Melanocyte of skin (primary cell): ENCODE data around the gene ZNF235. TPM values are rescaled to one million over a fixed set of nuclear protein-coding genes. Genes with fewer than 3 reads are reported as not detected.

Experiments
- small RNA-seq, 2 donors: library from RNA; depleted of rRNA; stranded (forward); fragments of <200 nt; gene quantifications; one replicate each; pipeline ENCODE3, GENCODE V24; 2012
- total RNA-seq, 2 donors: library from RNA; depleted of rRNA; stranded (reverse); fragments of >200 nt; gene quantifications; 2 replicates each; pipeline ENCODE4 v1.2.3, GENCODE V29; 2012

The ZNF235 gene
- total RNA-seq, result 1 to 10 TPM; 4.7 to 6.9 TPM

GRCh38 chr19:44304659-44305193 lies at the start of gene ZNF235:
Gene ZNF235 (minus strand): TSS chr19:44305025. CDS start chr19:44303404, 1,621 bp downstream.

Small RNA genes within 50 kb of the gene (small RNA-seq; reads per million reads assigned to genes)
- gene NDUFA3P1, result 0 reads per million in 2 donors

Other genes starting within 250 kb of the ZNF235 start
- gene ZNF284, start 232.9 kb downstream of the ZNF235 start, total RNA-seq, result 1 to 10 TPM; 3.8 to 5.3 TPM
- gene ZNF224, start 210.7 kb downstream of the ZNF235 start, total RNA-seq, result 10 to 100 TPM; 23.0 to 28.9 TPM
- 1 to 10 TPM; 3.3 to 4.8 TPM for gene ZNF225, start 191.6 kb downstream of the ZNF235 start, total RNA-seq
- gene ZNF234, start 163.5 kb downstream of the ZNF235 start, total RNA-seq, result 10 to 100 TPM; 10.7 to 12.0 TPM
- 10 to 100 TPM; 12.7 to 14.1 TPM for gene ZNF226, start 139.9 kb downstream of the ZNF235 start, total RNA-seq
- gene ZNF227, start 92.5 kb downstream of the ZNF235 start, total RNA-seq, result 10 to 100 TPM; 14.5 to 16.3 TPM
- 1 to 10 TPM; 2.3 to 2.4 TPM for gene ZNF233, start 45.1 kb downstream of the ZNF235 start, total RNA-seq
- 1 to 10 TPM; 3.8 to 6.0 TPM for gene ZNF112, start 51.7 kb upstream of the ZNF235 start, total RNA-seq
- gene ZNF285, start 96.6 kb upstream of the ZNF235 start, total RNA-seq, result 1 to 10 TPM; 1.3 to 1.7 TPM
- 1 to 10 TPM; 5.5 to 8.0 TPM for gene ZNF229, start 143.4 kb upstream of the ZNF235 start, total RNA-seq
- 1 to 10 TPM; 6.0 to 6.9 TPM for gene ZNF180, start 195.5 kb upstream of the ZNF235 start, total RNA-seq
- gene CEACAM20, start 224.7 kb upstream of the ZNF235 start, total RNA-seq, result not detected